ENCODE measurements around the gene FCN1. TPM values are rescaled to one million over a fixed set of nuclear protein-coding genes. Genes with fewer than 3 reads are reported as not detected.

FCN1 gene
- total RNA-seq, 6 experiments from 2014 or later, result 0.68 to 5.3 (median 1.7) TPM

- 49% methylated on average over 6 of the region's 7 CpGs for WGBS (ENCODE audit: insufficient coverage, low coverage, low lambda C conversion rate, missing lambda C conversion rate)
- DNase-seq (no peak), ATAC-seq (no peak)
- Histone ChIP-seq H3K27ac (no peak overlapping the region), H3K36me3 (no peaks in the 10 kb centered on the region), H3K4me3 (no peak overlapping the region), H3K27me3 (no peaks in the 10 kb centered on the region), H3K9me3 (no peaks in the 10 kb centered on the region), H3K4me1 (no peaks in the 10 kb centered on the region)
- intact Hi-C loops (cut with DNase I), result no loop called here
- TF ChIP-seq POLR2A (IDR thresholded peaks at IDR 0.05) (no peak), CTCF (IDR thresholded peaks at IDR 0.05) (no peak)
These were observed 24.8 kb downstream of the FCN1 start for GRCh38 chr9:134892820-134893420.

GRCh38 chr9:134892221-134892620, 25.5 kb downstream of the FCN1 start:
- 80% methylated on average over 1 of the region's 6 CpGs for WGBS (ENCODE audit: insufficient coverage, low coverage, low lambda C conversion rate, missing lambda C conversion rate)
- no peaks in the 10 kb centered on the region for H3K9me3 ChIP-seq
- DNase-seq (peak in 1 of 3 donors; percentile 42), ATAC-seq (no peak)
- no peaks in the 10 kb centered on the region for H3K27me3 ChIP-seq
- H3K36me3 ChIP-seq, result no peaks in the 10 kb centered on the region
- intact Hi-C loops (cut with DNase I), result no loop called here
- no peak overlapping the region for H3K27ac ChIP-seq
- no peak overlapping the region for H3K4me3 ChIP-seq
- H3K4me1 ChIP-seq, result no peaks in the 10 kb centered on the region
- TF ChIP-seq CTCF (IDR thresholded peaks at IDR 0.05) (no peak), POLR2A (IDR thresholded peaks at IDR 0.05) (no peak)

- Histone ChIP-seq H3K4me3 (no peak overlapping the region), H3K27ac (no peak overlapping the region), H3K27me3 (no peaks in the 10 kb centered on the region), H3K36me3 (no peaks in the 10 kb centered on the region), H3K4me1 (no peaks in the 10 kb centered on the region), H3K9me3 (no peaks in the 10 kb centered on the region)
- ATAC-seq (peak in 3 of 4 donors; percentile 12 to 23 (median 21)), DNase-seq (peak in 1 of 3 donors; percentile 52)
- WGBS (ENCODE audit: insufficient coverage, low coverage, low lambda C conversion rate, missing lambda C conversion rate), result 51% methylated on average over 2 of the region's 5 CpGs
- TF ChIP-seq CTCF (IDR thresholded peaks at IDR 0.05), result no peak
- TF ChIP-seq POLR2A (IDR thresholded peaks at IDR 0.05), result no peak
- intact Hi-C loops (cut with DNase I), result no loop called here
These were observed 26.0 kb downstream of the FCN1 start for GRCh38 chr9:134891713-134892112.

GRCh38 chr9:134891053-134891452, 26.7 kb downstream of the FCN1 start:
- Histone ChIP-seq H3K36me3 (no peaks in the 10 kb centered on the region), H3K27ac (no peak overlapping the region), H3K9me3 (no peaks in the 10 kb centered on the region), H3K4me1 (no peaks in the 10 kb centered on the region), H3K4me3 (no peak overlapping the region), H3K27me3 (no peaks in the 10 kb centered on the region)
- DNase-seq (no peak), ATAC-seq (peak in 1 of 4 donors; percentile 11)
- WGBS (ENCODE audit: insufficient coverage, low coverage, low lambda C conversion rate, missing lambda C conversion rate), result 49% methylated on average over 8 of the region's 8 CpGs
- intact Hi-C loops (cut with DNase I), result no loop called here
- no peak for TF ChIP-seq CTCF (IDR thresholded peaks at IDR 0.05)
- no peak for TF ChIP-seq POLR2A (IDR thresholded peaks at IDR 0.05)

GRCh38 chr9:134890155-134890495, 27.6 kb downstream of the FCN1 start:
- Histone ChIP-seq H3K27ac (no peak overlapping the region), H3K4me1 (no peaks in the 10 kb centered on the region), H3K9me3 (no peaks in the 10 kb centered on the region), H3K36me3 (no peaks in the 10 kb centered on the region), H3K4me3 (no peak overlapping the region), H3K27me3 (no peaks in the 10 kb centered on the region)
- WGBS (ENCODE audit: insufficient coverage, low coverage, low lambda C conversion rate, missing lambda C conversion rate), result 37% methylated on average over 2 of the region's 5 CpGs
- ATAC-seq (peak; percentile 3 to 15 (median 4)), DNase-seq (no peak)
- intact Hi-C loops (cut with DNase I), result no loop called here
- no peak for TF ChIP-seq CTCF (IDR thresholded peaks at IDR 0.05)
- TF ChIP-seq POLR2A (IDR thresholded peaks at IDR 0.05), result no peak

Measured in right lobe of liver (tissue), 6 donors.